ENCODE results near the gene AGMO. TPM values are rescaled to one million over a fixed set of nuclear protein-coding genes. Genes with fewer than 3 reads are reported as not detected.
A peak's percentile ranks its signal among the peaks of the same experiment; 100 is the strongest.

The AGMO gene
- total and polyA plus RNA-seq, 2 of the 8 experiments (the other 6 are each of a cell fraction or from before 2014, with no cell fraction given): 0.22 to 0.45 TPM

- no peak for TF ChIP-seq CTBP2 (IDR thresholded peaks at IDR 0.05; ENCODE audit: borderline replicate concordance, insufficient read depth, insufficient read length, low read length)
- no peak for TF ChIP-seq CTCF (IDR thresholded peaks at IDR 0.05; ENCODE audit: control extremely low read depth in 1 of 3, insufficient read depth in 1 of 3, low read depth in 1 of 3, low read length in 3 of 3)
- Histone ChIP-seq H3K27ac (ENCODE audit: low read depth, low read length) (no peak overlapping the region), H3K79me1 (ENCODE audit: low read depth, low read length) (no peaks in the 10 kb centered on the region), H4K8ac (ENCODE audit: extremely low read depth, insufficient read depth, low read length) (no peak overlapping the region), H4K5ac (ENCODE audit: insufficient read length, low read depth, low read length) (no peak overlapping the region), H3K23me2 (ENCODE audit: low read depth, low read length) (no peaks in the 10 kb centered on the region), H2AFZ (ENCODE audit: low read length) (peak overlapping the region; percentile 66; the same call in 1 of the 2 replicates), H2BK20ac (ENCODE audit: low read length) (no peak overlapping the region), H3K4me3 (ENCODE audit: extremely low read depth in 1 of 4, insufficient read depth in 2 of 4, low read depth in 3 of 4, low read length in 4 of 4) (no peak overlapping the region), H3K4me2 (ENCODE audit: insufficient read depth in 1 of 2, low read depth in 2 of 2, low read length in 2 of 2) (no peak overlapping the region), H3K36me3 (ENCODE audit: control insufficient read depth in 2 of 4, insufficient read depth in 4 of 4, low read length in 3 of 4) (no peaks in the 10 kb centered on the region), H2BK120ac (replicated peaks; ENCODE audit: low read depth, low read length) (no peak overlapping the region), H3K9ac (replicated peaks in 1 of 4; ENCODE audit: extremely low read depth in 1 of 4, low read depth in 3 of 4, low read length in 3 of 4) (no peak overlapping the region), H3K79me2 (ENCODE audit: control insufficient read depth in 1 of 2, insufficient read depth in 2 of 2, low read length in 2 of 2) (no peaks in the 10 kb centered on the region), H2BK12ac (ENCODE audit: low read depth, low read length) (no peak overlapping the region), H3K9me3 (ENCODE audit: insufficient read depth in 2 of 2, low read depth in 1 of 2, low read length in 1 of 2) (no peaks in the 10 kb centered on the region), H3K27me3 (replicated peaks in 1 of 4; ENCODE audit: control insufficient read depth in 3 of 4, extremely low read depth in 1 of 4, insufficient read depth in 3 of 4, low read length in 3 of 4) (no peaks in the 10 kb centered on the region), H3K14ac (ENCODE audit: insufficient read length) (no peak overlapping the region), H3K56ac (replicated peaks; ENCODE audit: insufficient read length, low read depth, low read length) (no peak overlapping the region), H4K91ac (replicated peaks; ENCODE audit: insufficient read length, low read length) (no peak overlapping the region), H3K4me1 (replicated peaks in 1 of 4; ENCODE audit: control insufficient read depth in 3 of 4, insufficient read depth in 4 of 4, low read length in 3 of 4) (peaks cover 0 to 4% (median 0%) of the 10 kb centered on the region in 4 experiments; a peak in 1 of 7 replicates), H3K18ac (ENCODE audit: extremely low read depth, low read length) (no peak overlapping the region), H2BK15ac (ENCODE audit: low read length) (no peak overlapping the region), H2BK5ac (ENCODE audit: low read depth, low read length) (no peak overlapping the region), H2AK5ac (ENCODE audit: low read depth, low read length) (no peak overlapping the region), H3K23ac (ENCODE audit: insufficient read length) (no peak overlapping the region), H3K4ac (replicated peaks; ENCODE audit: insufficient read length, low read depth, low read length) (no peak overlapping the region), H4K20me1 (replicated peaks in 1 of 2; ENCODE audit: control insufficient read depth in 1 of 2, insufficient read depth in 2 of 2, low read length in 2 of 2) (no peaks in the 10 kb centered on the region)
- FAIRE-seq: no peak
- ChIA-PET POLR2A (ENCODE audit: partially characterized antibody) (no interaction called here), CTCF (ENCODE audit: partially characterized antibody) (interaction anchor here (0.9 to 1.4 kb wide), 3 partner anchors 44 to 232 kb away, joined by 3 to 5 read pairs (median 4); no protein-coding TSS in a partner anchor)
- 97% methylated on average over 3 of the region's 3 CpGs; no CpG with 5 or more reads in 1 of the 2 experiments for WGBS, 2 experiments (ENCODE audit: extremely low coverage in 1 of 2, insufficient coverage in 1 of 2, insufficient read length in 1 of 2, insufficient replicate concordance in 2 of 2, low coverage in 1 of 2, low lambda C conversion rate in 2 of 2, missing lambda C conversion rate in 1 of 2)
- no peak for DNase-seq (ENCODE audit: low read depth in 1 of 2, low spot score in 2 of 2)
These were observed 2.3 kb downstream of the AGMO start for GRCh38 chr7:15559416-15559928.
